Thoracic aorta (tissue), 2 donors: ENCODE data around the gene CTNNA3. TPM values are rescaled to one million over a fixed set of nuclear protein-coding genes. Genes with fewer than 3 reads are reported as not detected.

Experiments
- ATAC-seq: fragments of 150-250 bp; one replicate; pipeline ENCODE4 v1.8.0; 2017; ENCODE audit warnings: low read depth; ENCODE audit not compliant: insufficient number of reproducible peaks, low FRiP score
- DNase-seq: peaks from one replicate; pipeline ENCODE4 v3.0.0-alpha.2; 2020; ENCODE audit warnings: low spot score
- H3K27ac ChIP-seq, 2 donors: fragments of 200-600 bp; sonication (generic); 1 replicate in 1 of 2; 2 replicates in 1 of 2; pipeline ENCODE4 v1.5.1; 2016; ENCODE audit warnings: mild to moderate bottlenecking in 2 of 2, moderate library complexity in 2 of 2
- H3K27me3 ChIP-seq: fragments of 200-600 bp; sonication (generic); replicated peaks from 2 replicates; pipeline ENCODE4 v1.6.0; 2016; ENCODE audit warnings: mild to moderate bottlenecking; ENCODE audit not compliant: insufficient read depth
- H3K36me3 ChIP-seq: fragments of 200-600 bp; sonication (generic); one replicate; pipeline ENCODE4 v1.5.1; 2016
- H3K4me1 ChIP-seq, 2 donors: fragments of 200-600 bp; sonication (generic); 1 replicate in 1 of 2; 2 replicates in 1 of 2; pipeline versions ENCODE4 v1.5.1 to v1.6.0; 2016; ENCODE audit warnings: low read depth in 2 of 2, mild to moderate bottlenecking in 1 of 2; ENCODE audit not compliant: control insufficient read depth in 1 of 2
- H3K4me3 ChIP-seq: fragments of 200-600 bp; sonication (generic); 2 replicates; pipeline ENCODE4 v1.5.1; 2016; ENCODE audit warnings: mild to moderate bottlenecking
- H3K9me3 ChIP-seq: fragments of 200-600 bp; sonication (generic); 2 replicates; pipeline ENCODE4 v1.5.1; 2016
- CTCF ChIP-seq: fragments of 200-600 bp; sonication (generic); IDR thresholded peaks from one replicate; pipeline ENCODE4 v1.5.1; 2019; ENCODE audit warnings: antibody characterized with exemption
- total RNA-seq, 2 donors: library from RNA; depleted of rRNA; stranded (reverse); fragments of >200 nt; gene quantifications; one replicate each; pipeline versions ENCODE4 v1.1.0 to v1.2.3, GENCODE V29; 2016

CTNNA3 gene
- total RNA-seq, 2 donors from 2014 or later: 0.95 to 1.2 TPM

- no peak for ATAC-seq
Measured at GRCh38 chr10:66823301-66823700, 872.7 kb downstream of the CTNNA3 start.

GRCh38 chr10:66822801-66823200 is 873.2 kb downstream of the CTNNA3 start:
- ATAC-seq (no peak), DNase-seq (no peak)
- Histone ChIP-seq H3K27me3 (no peaks in the 10 kb centered on the region), H3K4me3 (no peak overlapping the region), H3K36me3 (no peaks in the 10 kb centered on the region), H3K4me1 (no peaks in the 10 kb centered on the region), H3K9me3 (no peaks in the 10 kb centered on the region), H3K27ac (no peak overlapping the region)
- TF ChIP-seq CTCF: no peak

More at GRCh38 chr10:66823301-66823700, 872.7 kb downstream of the CTNNA3 start:
- no peak overlapping the region for H3K27ac ChIP-seq
- no peaks in the 10 kb centered on the region for H3K27me3 ChIP-seq
- DNase-seq: no peak
- no peaks in the 10 kb centered on the region for H3K36me3 ChIP-seq
- TF ChIP-seq CTCF: no peak
- H3K4me3 ChIP-seq: no peak overlapping the region
- no peaks in the 10 kb centered on the region for H3K9me3 ChIP-seq
- no peaks in the 10 kb centered on the region for H3K4me1 ChIP-seq

- H3K4me3 ChIP-seq: no peak overlapping the region
- no peak for DNase-seq
- no peak for ATAC-seq
- no peaks in the 10 kb centered on the region for H3K36me3 ChIP-seq
- TF ChIP-seq CTCF: no peak
- no peaks in the 10 kb centered on the region for H3K4me1 ChIP-seq
- H3K9me3 ChIP-seq: no peaks in the 10 kb centered on the region
- no peaks in the 10 kb centered on the region for H3K27me3 ChIP-seq
- H3K27ac ChIP-seq: no peak overlapping the region
Measured at GRCh38 chr10:66819691-66820090, 876.3 kb downstream of the CTNNA3 start.

- no peak overlapping the region for H3K27ac ChIP-seq
Measured at GRCh38 chr10:66813122-66813521, 882.9 kb downstream of the CTNNA3 start.

GRCh38 chr10:66811211-66811610 is 884.8 kb downstream of the CTNNA3 start:
- ATAC-seq: no peak
- no peak for TF ChIP-seq CTCF
- no peaks in the 10 kb centered on the region for H3K9me3 ChIP-seq

More at GRCh38 chr10:66813122-66813521, 882.9 kb downstream of the CTNNA3 start:
- DNase-seq: no peak
- Histone ChIP-seq H3K27me3 (no peaks in the 10 kb centered on the region), H3K36me3 (no peaks in the 10 kb centered on the region), H3K4me1 (no peaks in the 10 kb centered on the region), H3K4me3 (no peak overlapping the region), H3K9me3 (no peaks in the 10 kb centered on the region)
- no peak for ATAC-seq
- TF ChIP-seq CTCF: no peak

More at GRCh38 chr10:66811211-66811610, 884.8 kb downstream of the CTNNA3 start:
- Histone ChIP-seq H3K4me3 (no peak overlapping the region), H3K4me1 (no peaks in the 10 kb centered on the region), H3K27me3 (no peaks in the 10 kb centered on the region), H3K27ac (no peak overlapping the region), H3K36me3 (no peaks in the 10 kb centered on the region)
- no peak for DNase-seq
